Activated T-cell treated with anti-CD3 and anti-CD28 coated beads, Interleukin-2, amount 50 U/mL, for 72 hours (primary cell): ENCODE measurements around the gene COMMD1. TPM values are rescaled to one million over a fixed set of nuclear protein-coding genes. Genes with fewer than 3 reads are reported as not detected.
A peak's percentile ranks its signal among the peaks of the same experiment; 100 is the strongest.
"Not testable (repeated sequence)": the region's sequence is repeated elsewhere in the genome, so short reads cannot be mapped to it uniquely, and the experiment has no call there.

Experiments used
- ATAC-seq, 2 donors: fragments of 150-1000 bp; cut with Tn5 transposase; replicated peaks in 1 of 2; 2 replicates each; pipeline ENCODE4 v1.10.0; 2021; ENCODE audit warnings: moderate library complexity in 2 of 2, mild to moderate bottlenecking in 1 of 2
- DNase-seq, 2 donors: peaks; one replicate each; pipeline ENCODE4 v3.0.0; 2021 to 2022; ENCODE audit warnings: mixed read lengths in 1 of 2
- H3K27ac Mint-ChIP-seq: one replicate; pipeline ENCODE4 v1.8.0; 2022; ENCODE audit warnings: mild to moderate bottlenecking, moderate library complexity, mixed read lengths
- H3K27me3 Mint-ChIP-seq: one replicate; pipeline ENCODE4 v1.8.0; 2022; ENCODE audit warnings: low read depth, mixed read lengths
- H3K36me3 Mint-ChIP-seq, 2 donors: one replicate each; pipeline ENCODE4 v1.8.0; 2022; ENCODE audit warnings: mixed read lengths in 2 of 2, mild to moderate bottlenecking in 1 of 2; ENCODE audit not compliant: insufficient read depth in 2 of 2
- H3K4me1 Mint-ChIP-seq: one replicate; pipeline ENCODE4 v1.8.0; 2022; ENCODE audit warnings: low read depth, mixed read lengths
- H3K4me3 Mint-ChIP-seq, 2 donors: one replicate each; pipeline ENCODE4 v1.8.0; 2022; ENCODE audit warnings: mild to moderate bottlenecking in 2 of 2, mixed read lengths in 2 of 2, moderate library complexity in 2 of 2
- H3K9me3 Mint-ChIP-seq, 2 donors: one replicate each; pipeline ENCODE4 v1.8.0; 2022; ENCODE audit warnings: mixed read lengths in 2 of 2
- total RNA-seq, 2 donors: library from RNA; stranded (reverse); gene quantifications; one replicate each; pipeline ENCODE4 v1.2.3, GENCODE V29; 2022

COMMD1 gene
- total RNA-seq, 2 donors from 2014 or later, result 34.3 to 34.7 TPM

GRCh38 chr2:62140426-62141141, 235.1 kb downstream of the COMMD1 start:
- Mint-ChIP-seq H3K27ac (no peak overlapping the region), H3K36me3 (peaks cover 1 to 2% of the 10 kb centered on the region in 2 donors), H3K4me3 (no peak overlapping the region), H3K27me3 (no peaks in the 10 kb centered on the region), H3K4me1 (peaks cover 4% of the 10 kb centered on the region), H3K9me3 (no peaks in the 10 kb centered on the region)
- ATAC-seq (no peak), DNase-seq (no peak)

- no peak for ATAC-seq
- H3K27ac Mint-ChIP-seq, result no peak overlapping the region
- peaks cover 1 to 2% of the 10 kb centered on the region in 2 donors for H3K36me3 Mint-ChIP-seq
- H3K4me1 Mint-ChIP-seq, result peaks cover 5% of the 10 kb centered on the region
- DNase-seq, result no peak
- H3K4me3 Mint-ChIP-seq, result no peak overlapping the region
- H3K27me3 Mint-ChIP-seq, result no peaks in the 10 kb centered on the region
- H3K9me3 Mint-ChIP-seq, result no peaks in the 10 kb centered on the region
Observed at GRCh38 chr2:62141142-62141740, 235.8 kb downstream of the COMMD1 start.

- Mint-ChIP-seq H3K27me3 (no peaks in the 10 kb centered on the region), H3K4me3 (no peak overlapping the region), H3K4me1 (peaks cover 5% of the 10 kb centered on the region), H3K27ac (no peak overlapping the region), H3K36me3 (peaks cover 2 to 3% of the 10 kb centered on the region in 2 donors), H3K9me3 (no peaks in the 10 kb centered on the region)
- ATAC-seq (no peak), DNase-seq (no peak)
Observed at GRCh38 chr2:62142054-62142453, 236.6 kb downstream of the COMMD1 start.

GRCh38 chr2:62143696-62144095, 238.2 kb downstream of the COMMD1 start:
- no peak overlapping the region for H3K27ac Mint-ChIP-seq
- no peak for DNase-seq
- ATAC-seq, result no peak
- H3K9me3 Mint-ChIP-seq, result no peaks in the 10 kb centered on the region
- peaks cover 2 to 3% of the 10 kb centered on the region in 2 donors for H3K36me3 Mint-ChIP-seq
- H3K4me1 Mint-ChIP-seq, result peaks cover 5% of the 10 kb centered on the region
- H3K27me3 Mint-ChIP-seq, result no peaks in the 10 kb centered on the region
- H3K4me3 Mint-ChIP-seq, result no peak overlapping the region

GRCh38 chr2:62144689-62145477, 239.4 kb downstream of the COMMD1 start:
- Mint-ChIP-seq H3K4me3 (no peak overlapping the region), H3K36me3 (peaks cover 2 to 3% of the 10 kb centered on the region in 2 donors), H3K27me3 (no peaks in the 10 kb centered on the region), H3K4me1 (peaks cover 5% of the 10 kb centered on the region), H3K27ac (no peak overlapping the region), H3K9me3 (no peaks in the 10 kb centered on the region)
- no peak for DNase-seq
- ATAC-seq, result no peak

- Mint-ChIP-seq H3K27ac (no peak overlapping the region), H3K4me1 (peaks cover 5% of the 10 kb centered on the region), H3K9me3 (no peaks in the 10 kb centered on the region), H3K4me3 (no peak overlapping the region), H3K36me3 (peaks cover 2 to 3% of the 10 kb centered on the region in 2 donors), H3K27me3 (no peaks in the 10 kb centered on the region)
- DNase-seq (no peak), ATAC-seq (no peak)
Observed at GRCh38 chr2:62145478-62146100, 240.1 kb downstream of the COMMD1 start.

GRCh38 chr2:62146790-62147189, 241.3 kb downstream of the COMMD1 start:
- DNase-seq, result peak in 1 of 2 donors; percentile 10
- not testable (repeated sequence) for H3K27ac Mint-ChIP-seq, H3K36me3 Mint-ChIP-seq, H3K4me3 Mint-ChIP-seq, ATAC-seq, H3K27me3 Mint-ChIP-seq, H3K9me3 Mint-ChIP-seq, H3K4me1 Mint-ChIP-seq

GRCh38 chr2:62147610-62148301, 242.3 kb downstream of the COMMD1 start:
- DNase-seq (no peak), ATAC-seq (no peak)
- no peaks in the 10 kb centered on the region for H3K27me3 Mint-ChIP-seq
- peaks cover 5% of the 10 kb centered on the region for H3K4me1 Mint-ChIP-seq
- H3K4me3 Mint-ChIP-seq, result no peak overlapping the region
- H3K9me3 Mint-ChIP-seq, result no peaks in the 10 kb centered on the region
- H3K36me3 Mint-ChIP-seq, result peaks cover 2% of the 10 kb centered on the region in 2 donors
- H3K27ac Mint-ChIP-seq, result no peak overlapping the region

GRCh38 chr2:62149708-62150107, 244.2 kb downstream of the COMMD1 start:
- Mint-ChIP-seq H3K4me3 (no peak overlapping the region), H3K27me3 (no peaks in the 10 kb centered on the region), H3K9me3 (no peaks in the 10 kb centered on the region), H3K36me3 (peaks cover 2% of the 10 kb centered on the region in 2 donors), H3K4me1 (peaks cover 5% of the 10 kb centered on the region), H3K27ac (no peak overlapping the region)
- ATAC-seq (peak; percentile 59 to 89), DNase-seq (no peak)

- Mint-ChIP-seq H3K9me3 (peaks cover 0 to 2% of the 10 kb centered on the region in 2 donors), H3K36me3 (peaks cover 0 to 2% of the 10 kb centered on the region in 2 donors), H3K4me3 (no peak overlapping the region), H3K27me3 (no peaks in the 10 kb centered on the region), H3K27ac (no peak overlapping the region), H3K4me1 (no peaks in the 10 kb centered on the region)
- no peak for DNase-seq
- ATAC-seq, result no peak
Observed at GRCh38 chr2:62150597-62151305, 245.3 kb downstream of the COMMD1 start.

- H3K9me3 Mint-ChIP-seq, result peaks cover 0 to 2% of the 10 kb centered on the region in 2 donors
- no peaks in the 10 kb centered on the region for H3K4me1 Mint-ChIP-seq
- H3K4me3 Mint-ChIP-seq, result no peak overlapping the region
- DNase-seq (no peak), ATAC-seq (no peak)
- H3K27me3 Mint-ChIP-seq, result no peaks in the 10 kb centered on the region
- no peak overlapping the region for H3K27ac Mint-ChIP-seq
- peaks cover 0 to 2% of the 10 kb centered on the region in 2 donors for H3K36me3 Mint-ChIP-seq
Observed at GRCh38 chr2:62151306-62151638, 245.8 kb downstream of the COMMD1 start.

GRCh38 chr2:62152000-62152399, 246.5 kb downstream of the COMMD1 start:
- Mint-ChIP-seq H3K27me3 (no peaks in the 10 kb centered on the region), H3K27ac (peak overlapping the region; percentile 59), H3K9me3 (peaks cover 0 to 2% of the 10 kb centered on the region in 2 donors)

More at GRCh38 chr2:62152000-62152399, 246.5 kb downstream of the COMMD1 start:
- ATAC-seq, result no peak
- H3K4me3 Mint-ChIP-seq, result no peak overlapping the region
- H3K4me1 Mint-ChIP-seq, result no peaks in the 10 kb centered on the region
- no peak for DNase-seq
- H3K36me3 Mint-ChIP-seq, result no peaks in the 10 kb centered on the region
